Left lobe of liver (tissue), 2 donors: Measurements from ENCODE around the gene ZNF79. TPM values are rescaled to one million over a fixed set of nuclear protein-coding genes. Genes with fewer than 3 reads are reported as not detected.
A peak's percentile ranks its signal among the peaks of the same experiment; 100 is the strongest.

Source experiments
- ATAC-seq: fragments of 200-7000 bp; cut with Tn5 transposase; one replicate; pipeline ENCODE4 v1.9.1; 2020; ENCODE audit warnings: mild to moderate bottlenecking, moderate library complexity
- DNase-seq: peaks from one replicate; pipeline ENCODE4 v3.0.0-alpha.2; 2020; ENCODE audit warnings: low spot score
- total RNA-seq: library from RNA; stranded (reverse); gene quantifications from one replicate; pipeline ENCODE4 v1.2.1, GENCODE V29; 2021
- donor health status: DM: no; HTN: no; CAD: no; lungs with moderate emphysema.
- donor health status: DM: no; HTN: yes; CAD: no.

ZNF79 gene
- total RNA-seq: 4.2 TPM

DNA sequence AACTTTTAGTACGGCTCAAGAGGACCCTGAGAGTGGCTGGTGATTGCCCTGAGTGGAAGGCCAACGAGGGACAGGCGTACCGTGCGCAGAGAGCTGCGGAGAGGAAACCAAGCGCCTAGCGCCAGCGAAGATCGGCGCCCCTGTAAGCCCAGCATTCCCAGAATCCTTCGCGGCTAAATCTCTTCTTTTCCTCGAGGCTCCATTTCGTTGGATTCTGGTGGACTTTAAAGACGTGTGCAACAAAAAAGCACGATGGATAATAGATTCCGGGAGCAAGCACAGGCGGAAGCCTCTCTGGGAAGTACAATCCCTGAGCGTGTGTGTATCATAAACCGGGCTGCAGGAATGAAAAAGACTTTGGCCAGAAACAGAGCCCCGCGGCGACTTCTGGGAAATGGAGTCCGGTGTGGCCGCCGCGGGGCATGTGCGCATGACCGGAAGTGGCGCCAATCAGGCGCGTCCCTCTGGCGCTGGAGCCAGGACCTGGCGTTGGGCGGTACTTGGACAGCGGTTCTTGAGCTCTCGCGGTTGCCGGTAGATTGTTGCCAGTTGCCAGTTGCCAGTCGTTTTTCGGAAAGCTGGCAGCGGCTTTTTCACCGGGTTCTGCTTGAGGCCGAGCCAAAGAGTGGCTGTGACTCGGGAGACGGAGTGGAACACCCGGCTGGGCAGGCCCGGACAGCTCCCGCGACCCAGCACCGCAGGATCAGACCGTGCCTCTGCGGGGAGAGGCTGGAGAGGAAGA lies at the start of gene ZNF79:
ZNF79 (plus strand) TSS at position 449 of the 742 bp plus-strand sequence. CDS start 406 bp downstream, outside the sequence.
- peak; percentile 90 for ATAC-seq
- DNase-seq: peak; percentile 97

DNA sequence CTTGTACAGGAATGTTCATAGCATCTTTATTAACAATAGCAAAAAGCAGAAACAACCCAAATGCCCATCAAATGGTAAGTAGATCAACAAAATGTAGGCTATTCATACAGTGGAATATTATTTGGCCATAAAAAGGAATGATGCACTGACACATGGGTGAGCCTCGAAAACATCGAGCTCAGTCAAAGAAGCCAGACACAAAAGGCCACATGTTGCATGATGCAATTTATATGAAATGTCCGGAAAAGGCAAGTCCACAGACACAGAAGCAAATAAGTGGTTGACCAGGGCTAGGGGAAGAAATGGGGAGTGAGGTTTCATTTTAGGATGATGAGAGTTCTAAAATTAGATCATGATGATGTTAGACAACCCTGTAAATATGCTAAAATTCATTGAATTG lies 43.7 kb upstream of the ZNF79 start:
- ATAC-seq (no peak), DNase-seq (no peak)

DNA sequence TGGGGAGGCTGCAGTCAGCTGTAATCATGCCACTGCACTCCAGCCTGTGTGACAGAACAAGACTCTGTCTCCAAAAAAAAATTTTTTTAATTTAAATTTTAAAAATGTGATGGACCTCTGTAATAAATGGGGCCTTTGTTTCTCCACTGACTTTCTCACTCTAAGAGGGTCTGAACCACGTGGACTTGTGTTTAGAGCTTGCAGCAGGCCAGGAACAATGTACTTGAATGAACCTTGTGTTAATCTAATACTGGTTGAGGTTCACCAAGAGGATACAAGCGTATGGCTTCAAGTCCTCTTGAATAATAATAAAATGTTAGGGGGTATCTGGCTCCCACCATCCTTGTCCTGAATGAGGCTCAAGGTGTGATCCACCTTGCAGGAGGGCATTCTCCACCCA lies 41.6 kb upstream of the ZNF79 start:
- no peak for DNase-seq

DNA sequence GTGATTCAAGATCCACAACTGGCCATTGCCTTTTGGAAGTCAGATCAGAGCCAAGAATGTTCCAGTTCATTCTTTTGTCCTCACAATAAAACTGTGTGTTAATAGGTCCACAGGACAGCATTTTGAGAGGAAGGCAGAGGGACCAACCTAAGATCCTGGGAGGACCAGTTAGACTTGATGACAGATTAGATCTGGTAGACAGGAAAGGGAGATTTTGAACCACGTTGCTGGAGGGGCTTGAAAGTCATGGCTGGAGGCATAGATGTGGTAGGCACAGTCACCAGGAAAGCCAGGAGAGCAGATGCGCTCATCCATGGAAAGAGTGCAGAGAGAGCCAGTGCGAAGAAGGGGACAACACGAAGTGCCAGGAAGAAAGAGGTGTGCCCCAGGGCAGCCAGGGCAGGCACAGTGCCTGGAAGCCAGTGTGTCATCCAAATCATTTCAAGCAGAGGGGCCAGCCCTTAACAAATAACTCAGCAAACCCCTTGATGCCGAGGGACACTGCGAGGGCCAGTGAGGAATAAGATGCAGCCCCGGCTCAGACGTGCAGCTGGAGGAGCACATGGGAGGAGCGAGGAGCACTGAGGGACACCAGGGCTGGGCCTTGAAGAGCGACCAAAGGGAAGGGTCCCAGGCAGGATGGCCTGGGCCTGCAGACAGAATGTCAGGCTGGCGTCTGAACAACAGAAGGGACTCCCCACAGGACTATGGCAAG lies 40.0 kb upstream of the ZNF79 start:
- no peak for DNase-seq

More for the DNA sequence above, 41.6 kb upstream of the ZNF79 start:
- no peak for ATAC-seq

DNA sequence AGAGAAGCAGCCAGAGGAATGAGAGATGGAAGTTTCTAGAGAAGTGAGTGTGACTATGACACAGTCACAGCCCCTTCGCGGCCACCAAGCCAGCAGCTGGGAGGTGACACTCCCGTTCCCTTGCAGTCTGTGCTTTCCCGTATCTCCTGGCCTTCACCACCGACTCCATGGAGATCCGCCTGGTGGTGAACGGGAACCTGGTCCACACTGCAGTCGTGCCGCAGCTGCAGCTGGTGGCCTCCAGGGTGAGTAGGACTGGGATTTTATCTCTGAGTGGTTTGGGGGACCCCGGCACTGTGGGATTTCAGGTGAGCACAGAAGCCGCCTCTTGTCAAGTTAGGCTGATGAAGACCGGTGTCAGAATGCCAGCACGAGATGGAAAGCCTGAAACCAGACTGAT lies 39.3 kb upstream of the ZNF79 start:
- ATAC-seq (no peak), DNase-seq (no peak)

More for the DNA sequence above, 40.0 kb upstream of the ZNF79 start:
- ATAC-seq: no peak

DNA sequence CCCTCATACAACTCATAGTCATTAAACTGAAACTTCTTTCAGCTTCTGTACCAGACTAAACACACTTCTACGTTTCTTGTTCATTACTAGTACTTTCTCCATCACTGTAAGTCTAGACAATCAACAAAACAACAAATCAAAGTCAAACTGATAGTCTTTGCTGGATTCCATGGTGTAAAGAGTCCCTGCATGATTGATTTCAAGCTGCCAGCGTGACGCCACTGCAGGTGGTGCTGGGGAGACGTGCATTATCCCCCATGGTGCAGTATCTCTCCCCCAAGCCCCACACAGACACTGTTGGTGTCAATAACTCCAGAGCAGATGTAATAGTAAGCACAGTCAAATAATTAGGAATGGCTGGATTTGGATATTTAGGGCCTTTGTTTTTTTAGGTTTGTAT lies 37.9 kb upstream of the ZNF79 start:
- no peak for ATAC-seq
- no peak for DNase-seq

DNA sequence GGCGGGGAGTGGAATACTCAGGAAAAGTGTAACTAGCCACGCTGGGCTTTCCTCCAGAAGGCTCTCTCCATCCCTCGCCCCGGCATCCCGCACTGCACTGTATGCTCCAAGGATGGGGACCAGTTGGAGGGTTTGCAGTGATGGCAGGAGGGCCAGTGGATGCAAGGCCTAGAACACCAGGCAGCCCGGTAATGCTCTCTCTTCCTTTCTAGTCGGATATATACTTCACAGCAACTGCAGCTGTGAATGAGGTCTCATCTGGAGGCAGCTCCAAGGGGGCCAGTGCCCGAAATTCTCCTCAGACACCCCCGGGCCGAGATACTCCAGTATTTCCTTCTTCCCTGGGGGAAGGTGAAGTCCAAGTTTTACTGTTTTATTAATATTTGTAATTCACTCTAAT lies 37.2 kb upstream of the ZNF79 start:
- DNase-seq: no peak
- ATAC-seq: no peak

DNA sequence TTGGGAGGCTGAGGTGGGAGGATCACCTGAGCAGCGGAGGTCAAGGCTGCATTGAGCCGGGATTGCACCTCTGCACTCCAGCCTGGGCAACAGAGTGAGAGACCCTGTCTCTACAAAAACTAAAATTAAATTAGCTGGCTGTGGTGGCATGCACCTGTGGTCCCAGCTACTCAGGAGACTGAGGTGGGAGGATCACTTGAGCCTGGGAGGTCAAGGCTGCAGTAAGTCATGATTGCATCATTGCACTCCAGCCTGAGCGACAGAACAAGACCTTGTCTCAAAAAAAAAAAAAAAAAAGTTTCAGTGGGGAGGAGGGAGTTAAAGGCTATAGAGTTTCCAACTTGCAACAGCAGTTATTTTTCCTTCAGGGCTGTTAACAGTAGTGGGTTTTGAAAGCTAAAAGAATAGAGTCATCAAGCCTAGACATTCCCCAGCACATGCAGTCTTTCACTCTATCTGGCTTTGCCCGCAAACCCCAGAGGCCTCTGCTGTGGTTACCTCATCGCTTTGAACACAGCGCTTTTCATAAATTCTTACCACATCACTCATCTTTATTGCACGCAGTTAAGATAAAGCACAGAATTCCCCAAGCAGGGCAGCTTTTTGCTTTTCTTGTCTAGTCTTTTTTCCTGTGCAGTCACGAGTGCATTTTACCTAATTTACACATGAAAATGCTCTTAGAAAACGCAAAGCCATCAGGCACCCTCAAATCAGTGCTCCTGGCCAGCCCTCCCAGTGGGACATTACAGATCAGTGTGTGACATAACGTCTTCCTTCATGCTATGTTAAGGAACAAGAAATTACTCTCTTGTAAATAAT lies 35.9 kb upstream of the ZNF79 start:
- DNase-seq (no peak), ATAC-seq (no peak)

DNA sequence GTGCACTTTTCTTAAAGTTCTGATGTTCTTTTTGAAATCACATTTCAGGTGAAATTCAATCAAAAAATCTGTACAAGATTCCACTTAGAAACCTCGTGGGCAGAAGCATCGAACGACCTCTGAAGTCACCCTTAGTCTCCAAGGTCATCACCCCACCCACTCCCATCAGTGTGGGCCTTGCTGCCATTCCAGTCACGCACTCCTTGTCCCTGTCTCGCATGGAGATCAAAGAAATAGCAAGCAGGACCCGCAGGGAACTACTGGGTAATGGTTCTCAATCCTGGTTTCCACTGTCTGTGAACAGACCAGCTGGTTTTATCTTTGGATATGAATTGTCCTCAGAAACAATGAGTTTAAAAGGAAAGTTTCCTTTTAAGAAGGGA lies 35.3 kb upstream of the ZNF79 start:
- ATAC-seq: no peak
- no peak for DNase-seq

DNA sequence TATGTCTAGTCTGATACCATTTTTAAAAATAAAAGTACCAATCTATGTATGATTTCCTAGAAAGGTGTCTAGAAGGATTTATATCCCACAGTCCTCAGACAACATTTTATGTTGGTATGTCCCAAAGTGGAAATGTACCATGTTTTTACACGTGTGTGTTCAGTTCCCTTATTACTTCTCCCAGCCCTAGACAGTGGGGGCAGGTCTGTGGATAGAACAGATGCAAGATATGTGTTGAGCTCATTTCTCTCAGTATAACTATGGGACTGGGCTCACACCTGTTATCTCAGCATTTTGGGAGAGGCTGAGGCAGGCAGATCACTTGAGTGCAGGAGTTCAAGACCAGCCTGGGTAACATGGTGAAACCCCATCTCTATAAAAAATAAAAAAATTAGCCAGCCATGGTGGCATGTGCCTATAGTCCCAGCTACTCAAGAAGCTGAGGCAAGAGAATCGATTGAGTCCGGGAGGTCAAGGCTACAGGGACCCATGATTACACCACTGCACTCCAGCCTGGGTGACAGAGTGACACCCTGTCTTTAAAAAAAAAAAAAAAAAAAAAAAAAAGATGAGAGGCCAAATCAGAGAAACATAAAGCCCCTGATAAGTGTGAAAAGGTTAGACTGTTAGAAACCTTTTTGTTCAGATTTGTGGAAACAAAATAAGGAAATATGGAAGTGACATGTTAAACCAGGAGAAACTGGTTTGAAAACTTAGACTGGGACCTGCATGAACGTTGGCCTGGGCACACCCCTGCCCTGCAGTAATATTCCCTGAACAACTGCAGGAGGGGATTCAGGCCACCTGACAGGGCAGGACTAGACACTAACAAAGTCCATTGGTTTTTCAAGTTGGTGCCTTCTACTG lies 34.6 kb upstream of the ZNF79 start:
- ATAC-seq: no peak
- no peak for DNase-seq

DNA sequence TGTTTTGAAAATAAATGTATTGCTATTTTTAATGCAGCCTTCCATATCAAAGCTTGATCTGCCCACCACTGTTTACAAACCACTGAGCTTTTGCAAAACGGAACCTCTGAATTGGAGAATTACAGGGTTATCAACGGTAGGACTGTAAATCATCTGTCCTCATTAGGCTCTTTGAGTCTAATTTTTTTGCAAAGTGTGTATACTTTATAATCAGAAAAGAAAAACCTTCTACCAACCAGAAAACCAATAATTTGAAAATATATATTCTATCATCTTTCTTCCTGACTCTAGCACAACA lies 34.0 kb upstream of the ZNF79 start:
- DNase-seq: no peak
- no peak for ATAC-seq

DNA sequence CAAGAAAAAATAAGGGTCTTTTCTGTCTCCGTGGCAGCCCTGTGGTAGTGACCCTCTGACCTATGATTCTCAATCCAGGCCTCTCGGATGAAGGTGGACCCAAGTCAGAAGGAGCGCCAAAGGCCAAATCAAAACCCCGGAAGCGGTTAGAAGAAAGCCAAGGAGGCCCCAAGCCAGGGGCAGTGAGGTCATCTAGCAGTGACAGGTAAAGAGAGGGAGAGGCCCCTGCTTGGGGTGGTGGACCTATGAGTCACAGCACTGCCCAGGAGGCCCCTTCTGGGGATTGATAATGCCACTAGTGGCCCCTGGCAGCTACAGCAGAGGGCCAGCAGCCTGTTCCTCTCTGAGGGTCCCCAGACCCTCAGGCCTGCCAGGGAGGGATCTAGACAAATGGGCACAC lies 33.6 kb upstream of the ZNF79 start:
- no peak for ATAC-seq
- DNase-seq: no peak

DNA sequence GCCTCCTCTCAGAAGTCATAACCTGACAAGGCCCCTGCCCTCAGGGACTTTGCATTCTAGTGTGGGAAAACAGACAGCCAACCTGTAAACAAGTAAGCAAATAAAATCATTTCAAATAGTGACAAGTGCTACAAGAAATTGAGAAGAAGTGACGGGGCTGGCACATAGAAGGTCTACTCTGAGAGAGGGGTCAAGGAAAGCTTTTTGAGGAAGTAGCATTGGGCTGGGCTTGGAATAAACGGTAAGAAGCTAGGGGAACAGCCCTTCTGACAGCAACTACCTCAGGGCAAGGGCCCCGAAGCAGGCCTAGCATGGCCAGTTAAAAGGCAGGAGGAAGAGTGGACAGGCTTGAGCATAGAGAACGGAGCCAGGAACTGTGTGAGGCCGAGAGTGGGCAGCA lies 32.0 kb upstream of the ZNF79 start:
- no peak for DNase-seq

DNA sequence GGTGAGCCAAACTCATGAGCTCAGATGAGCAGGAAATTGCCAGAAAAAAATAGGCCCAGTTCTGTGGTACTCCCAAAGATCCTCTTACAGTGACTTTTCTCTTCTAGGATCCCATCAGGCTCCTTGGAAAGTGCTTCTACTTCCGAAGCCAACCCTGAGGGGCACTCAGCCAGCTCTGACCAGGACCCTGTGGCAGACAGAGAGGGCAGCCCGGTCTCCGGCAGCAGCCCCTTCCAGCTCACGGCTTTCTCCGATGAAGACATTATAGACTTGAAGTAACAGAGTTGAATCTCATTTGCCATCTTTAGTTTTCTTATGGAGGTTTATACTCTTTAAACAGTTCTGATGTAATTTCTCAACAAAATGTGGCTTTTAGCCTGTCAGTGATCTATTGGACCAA lies 31.2 kb upstream of the ZNF79 start:
- DNase-seq: no peak
- ATAC-seq: no peak

More for the DNA sequence above, 32.0 kb upstream of the ZNF79 start:
- no peak for ATAC-seq

DNA sequence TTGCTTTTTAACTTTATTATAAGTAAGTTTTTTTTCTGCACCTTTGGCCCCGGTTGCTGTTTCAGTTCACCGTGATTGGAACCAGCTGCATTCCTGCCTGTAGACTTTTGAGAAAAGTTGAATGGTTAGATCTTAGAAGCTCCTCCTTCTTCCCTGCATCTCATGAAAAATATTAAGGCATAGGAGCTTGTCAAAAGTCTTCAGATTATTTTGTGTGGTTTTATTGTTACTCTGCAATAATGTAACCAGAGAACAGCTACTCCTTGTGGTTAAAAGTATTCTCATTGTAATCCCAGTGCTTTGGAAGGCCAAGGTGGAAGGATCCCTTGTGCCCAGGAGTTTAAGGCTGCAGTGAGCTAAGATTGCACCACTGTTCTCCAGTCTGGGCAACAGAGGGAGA lies 30.5 kb upstream of the ZNF79 start:
- DNase-seq: no peak
- ATAC-seq: no peak

DNA sequence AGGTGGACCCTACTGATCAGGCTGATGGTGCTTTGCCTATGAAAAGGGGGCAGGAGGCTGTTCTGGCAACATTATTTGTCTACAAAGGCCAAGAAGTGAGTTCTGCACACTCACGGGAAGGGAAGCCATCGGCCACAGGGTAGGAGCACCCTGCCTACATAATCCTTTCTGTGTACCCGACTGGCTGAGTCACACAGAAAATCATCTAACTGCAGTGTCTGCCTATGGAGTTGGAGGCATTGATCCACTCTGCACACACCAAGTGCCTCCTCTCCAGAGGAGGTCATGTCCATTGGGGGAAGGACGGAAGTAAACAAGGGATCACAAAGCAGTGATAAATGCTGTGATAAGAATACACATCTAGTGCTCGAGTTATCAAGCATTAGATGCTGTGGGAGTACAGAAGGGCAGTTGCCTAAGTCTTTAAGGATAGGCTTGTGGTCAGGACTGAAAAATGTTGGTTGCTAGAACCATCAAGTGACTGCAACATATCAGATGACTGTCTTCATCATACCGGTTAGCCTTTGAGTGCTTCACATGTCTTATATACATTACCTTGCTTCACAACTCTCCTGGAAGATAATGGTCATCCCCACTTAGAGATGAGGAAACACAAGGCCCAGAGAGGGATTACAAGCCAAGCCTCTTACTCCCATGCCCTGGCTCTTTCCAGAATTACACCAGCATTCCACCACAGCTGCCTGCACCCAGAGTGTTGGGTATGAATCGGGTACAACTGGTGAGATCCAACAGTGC lies 28.5 kb upstream of the ZNF79 start:
- DNase-seq: no peak
- no peak for ATAC-seq

DNA sequence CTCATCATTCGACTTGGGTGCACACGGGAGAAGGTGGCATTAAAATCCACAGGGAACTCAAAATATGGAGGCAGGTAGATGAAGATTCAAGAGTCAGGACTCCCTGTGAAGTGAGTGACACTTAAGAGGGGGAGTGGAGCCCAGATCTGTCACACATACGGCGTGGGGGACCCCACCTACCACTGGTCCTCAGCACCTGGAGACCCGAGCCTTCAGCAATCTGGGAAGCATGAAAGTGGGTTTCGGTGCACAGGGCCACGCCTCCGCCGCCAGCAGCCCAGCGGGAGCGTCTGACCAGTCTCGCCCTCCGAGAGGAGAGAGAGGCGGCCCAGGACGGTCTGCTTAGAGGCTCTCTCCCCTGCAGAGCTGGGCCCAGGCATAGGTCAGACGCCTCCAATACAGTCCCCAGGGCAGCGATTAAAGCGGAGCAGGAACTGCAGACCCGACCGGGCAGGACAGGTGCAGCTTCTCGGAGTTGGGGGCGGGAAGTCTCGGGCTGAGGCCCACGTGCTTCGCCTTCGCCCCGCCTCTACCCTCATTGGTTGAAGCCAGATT lies 27.9 kb upstream of the ZNF79 start:
- DNase-seq (no peak), ATAC-seq (peak; percentile 14)

DNA sequence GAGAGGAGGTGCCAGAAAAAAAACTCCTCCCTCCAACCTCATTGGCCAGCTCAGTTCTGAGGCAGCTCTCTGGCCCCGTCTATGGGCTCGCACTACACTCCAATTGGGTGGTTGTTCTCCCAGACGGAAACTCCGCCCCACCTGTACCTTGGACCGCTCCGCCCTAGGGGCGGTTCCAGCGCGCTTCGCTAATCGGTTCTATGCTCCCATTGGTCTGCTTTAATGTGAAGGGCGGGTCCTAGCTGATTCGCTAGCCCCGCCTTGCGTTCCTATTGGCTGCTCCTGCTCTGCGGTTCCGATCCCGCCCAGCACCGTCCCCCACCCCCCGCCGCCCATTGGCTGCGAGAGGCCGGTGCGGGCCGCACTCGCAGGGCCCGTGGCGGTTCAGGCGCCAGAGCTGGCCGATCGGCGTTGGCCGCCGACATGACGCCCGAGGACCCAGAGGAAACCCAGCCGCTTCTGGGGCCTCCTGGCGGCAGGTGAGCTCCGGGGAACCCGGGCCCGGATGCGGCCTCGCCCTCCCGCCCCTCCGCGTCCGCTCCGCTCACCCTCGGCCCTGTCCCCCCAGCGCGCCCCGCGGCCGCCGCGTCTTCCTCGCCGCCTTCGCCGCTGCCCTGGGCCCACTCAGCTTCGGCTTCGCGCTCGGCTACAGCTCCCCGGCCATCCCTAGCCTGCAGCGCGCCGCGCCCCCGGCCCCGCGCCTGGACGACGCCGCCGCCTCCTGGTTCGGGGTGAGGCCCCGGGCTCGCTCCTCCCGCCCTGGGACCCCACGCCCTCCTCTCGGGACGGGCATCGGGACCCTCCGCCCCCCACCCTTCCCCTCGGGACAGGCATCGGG lies 27.2 kb upstream of the ZNF79 start, which contains the start of gene SLC2A8:
SLC2A8 (plus strand) TSS at position 362 of the 838 bp plus-strand sequence; CDS start at position 424, 62 bp downstream.
- DNase-seq (peak; percentile 100), ATAC-seq (peak; percentile 87)
